Measurements from ENCODE around the gene FBXW2.

The FBXW2 gene

DNA sequence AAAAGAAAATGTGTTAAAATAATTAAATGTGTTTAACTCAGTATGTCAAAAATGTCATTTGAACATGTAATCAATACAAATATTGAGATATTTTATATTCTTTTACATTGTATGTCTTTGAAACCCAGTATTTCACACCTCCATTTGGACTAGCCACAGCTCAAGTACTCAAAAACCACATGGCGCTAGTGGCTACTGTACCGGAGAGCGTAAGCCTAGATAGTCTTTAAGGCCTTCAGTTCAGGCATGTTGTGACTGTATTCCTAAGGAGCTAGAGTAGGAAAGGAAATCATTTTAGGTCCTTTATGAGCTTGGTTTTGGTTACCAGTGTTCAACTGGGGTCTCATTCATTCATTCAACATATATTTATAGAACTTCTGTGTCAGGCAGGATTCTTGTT is 12.8 kb downstream of the FBXW2 start:
- Histone ChIP-seq H3K4me1 (ENCODE audit: insufficient read depth, insufficient read length) (no peaks in the 10 kb centered on the region), H3K9ac (ENCODE audit: insufficient read length, low read depth) (no peak overlapping the region), H3K4me3 (ENCODE audit: insufficient read length, low read depth) (no peak overlapping the region), H3K36me3 (ENCODE audit: insufficient read depth, insufficient read length, low read length) (peaks cover 64% of the 10 kb centered on the region), H3K9me3 (ENCODE audit: insufficient read depth, low read length) (no peaks in the 10 kb centered on the region), H3K27me3 (ENCODE audit: insufficient read depth, insufficient read length) (no peaks in the 10 kb centered on the region)
- no peak for TF ChIP-seq ZNF274 (IDR thresholded peaks at IDR 0.05; ENCODE audit: low read depth, low read length)
- no peak for TF ChIP-seq SUZ12 (IDR thresholded peaks at IDR 0.05; ENCODE audit: extremely low read depth, insufficient read depth, insufficient read length)
- no peak for TF ChIP-seq YY1 (IDR thresholded peaks at IDR 0.05; ENCODE audit: insufficient read depth, insufficient read length)
- no peak for DNase-seq (ENCODE audit: low read depth, low spot score)

- no peak overlapping the region for H3K4me3 ChIP-seq (ENCODE audit: insufficient read length, low read depth)
- peaks cover 74% of the 10 kb centered on the region for H3K36me3 ChIP-seq (ENCODE audit: insufficient read depth, insufficient read length, low read length)
- no peak overlapping the region for H3K9ac ChIP-seq (ENCODE audit: insufficient read length, low read depth)
- DNase-seq (ENCODE audit: low read depth, low spot score): no peak
- TF ChIP-seq ZNF274 (IDR thresholded peaks at IDR 0.05; ENCODE audit: low read depth, low read length): no peak
- no peak for TF ChIP-seq SUZ12 (IDR thresholded peaks at IDR 0.05; ENCODE audit: extremely low read depth, insufficient read depth, insufficient read length)
- TF ChIP-seq YY1 (IDR thresholded peaks at IDR 0.05; ENCODE audit: insufficient read depth, insufficient read length): no peak
- H3K9me3 ChIP-seq (ENCODE audit: insufficient read depth, low read length): no peaks in the 10 kb centered on the region
- H3K4me1 ChIP-seq (ENCODE audit: insufficient read depth, insufficient read length): no peaks in the 10 kb centered on the region
- H3K27me3 ChIP-seq (ENCODE audit: insufficient read depth, insufficient read length): no peaks in the 10 kb centered on the region
Measured at GRCh38 chr9:120779227-120779626, 14.0 kb downstream of the FBXW2 start.

DNA sequence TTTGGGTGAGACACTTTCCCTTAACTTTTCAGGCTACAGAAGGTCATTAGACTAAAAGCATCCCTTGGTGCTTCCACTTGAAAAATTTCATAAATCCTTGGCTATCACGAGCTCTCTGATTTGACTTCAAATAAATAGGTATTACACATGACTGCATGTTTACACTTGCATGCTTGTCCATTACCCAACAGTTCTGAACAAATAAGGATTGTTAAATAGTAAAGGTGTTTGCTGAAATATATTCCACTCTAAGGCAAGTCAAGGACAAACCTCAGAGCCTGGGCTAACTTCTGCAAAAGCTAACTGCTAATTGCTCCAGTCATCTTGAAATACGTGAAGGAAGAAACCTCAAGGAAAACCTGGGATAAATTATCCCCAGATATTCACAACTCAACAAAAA is 14.5 kb downstream of the FBXW2 start:
- Histone ChIP-seq H3K4me1 (ENCODE audit: insufficient read depth, insufficient read length) (no peaks in the 10 kb centered on the region), H3K27me3 (ENCODE audit: insufficient read depth, insufficient read length) (no peaks in the 10 kb centered on the region), H3K36me3 (ENCODE audit: insufficient read depth, insufficient read length, low read length) (peaks cover 70% of the 10 kb centered on the region), H3K9me3 (ENCODE audit: insufficient read depth, low read length) (no peaks in the 10 kb centered on the region), H3K4me3 (ENCODE audit: insufficient read length, low read depth) (no peak overlapping the region), H3K9ac (ENCODE audit: insufficient read length, low read depth) (no peak overlapping the region)
- no peak for DNase-seq (ENCODE audit: low read depth, low spot score)
- TF ChIP-seq SUZ12 (IDR thresholded peaks at IDR 0.05; ENCODE audit: extremely low read depth, insufficient read depth, insufficient read length) (no peak), YY1 (IDR thresholded peaks at IDR 0.05; ENCODE audit: insufficient read depth, insufficient read length) (no peak), ZNF274 (IDR thresholded peaks at IDR 0.05; ENCODE audit: low read depth, low read length) (no peak)

DNA sequence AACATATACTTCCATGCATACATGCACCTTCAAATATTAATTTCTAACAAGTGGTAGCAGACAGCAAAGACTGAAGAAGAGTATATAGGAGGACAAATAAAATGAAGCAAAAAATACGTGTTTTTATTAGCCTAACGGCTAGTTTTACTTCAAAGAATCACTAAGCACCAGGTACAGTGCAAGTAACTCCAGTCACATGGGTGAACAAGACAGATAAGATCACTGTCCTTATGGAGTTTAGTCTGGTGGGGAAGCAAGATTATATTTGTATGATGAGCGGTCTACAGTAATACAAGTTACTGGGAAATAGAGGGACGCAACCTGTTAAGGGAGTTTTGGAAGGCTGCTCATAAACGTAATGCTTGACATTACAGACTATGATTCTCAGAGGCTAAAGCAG is 16.0 kb downstream of the FBXW2 start:
- no peak for DNase-seq (ENCODE audit: low read depth, low spot score)
- H3K9ac ChIP-seq (ENCODE audit: insufficient read length, low read depth): no peak overlapping the region
- H3K4me3 ChIP-seq (ENCODE audit: insufficient read length, low read depth): no peak overlapping the region
- no peaks in the 10 kb centered on the region for H3K27me3 ChIP-seq (ENCODE audit: insufficient read depth, insufficient read length)
- H3K9me3 ChIP-seq (ENCODE audit: insufficient read depth, low read length): no peaks in the 10 kb centered on the region
- H3K4me1 ChIP-seq (ENCODE audit: insufficient read depth, insufficient read length): no peaks in the 10 kb centered on the region
- TF ChIP-seq YY1 (IDR thresholded peaks at IDR 0.05; ENCODE audit: insufficient read depth, insufficient read length) (no peak), SUZ12 (IDR thresholded peaks at IDR 0.05; ENCODE audit: extremely low read depth, insufficient read depth, insufficient read length) (no peak), ZNF274 (IDR thresholded peaks at IDR 0.05; ENCODE audit: low read depth, low read length) (no peak)
- H3K36me3 ChIP-seq (ENCODE audit: insufficient read depth, insufficient read length, low read length): peaks cover 71% of the 10 kb centered on the region

- Histone ChIP-seq H3K4me3 (ENCODE audit: insufficient read length, low read depth) (no peak overlapping the region), H3K9me3 (ENCODE audit: insufficient read depth, low read length) (no peaks in the 10 kb centered on the region), H3K4me1 (ENCODE audit: insufficient read depth, insufficient read length) (no peaks in the 10 kb centered on the region), H3K27me3 (ENCODE audit: insufficient read depth, insufficient read length) (no peaks in the 10 kb centered on the region), H3K9ac (ENCODE audit: insufficient read length, low read depth) (no peak overlapping the region), H3K36me3 (ENCODE audit: insufficient read depth, insufficient read length, low read length) (peaks cover 75% of the 10 kb centered on the region)
- TF ChIP-seq ZNF274 (IDR thresholded peaks at IDR 0.05; ENCODE audit: low read depth, low read length): no peak
- no peak for TF ChIP-seq YY1 (IDR thresholded peaks at IDR 0.05; ENCODE audit: insufficient read depth, insufficient read length)
- TF ChIP-seq SUZ12 (IDR thresholded peaks at IDR 0.05; ENCODE audit: extremely low read depth, insufficient read depth, insufficient read length): no peak
- DNase-seq (ENCODE audit: low read depth, low spot score): no peak
Measured at GRCh38 chr9:120776788-120777187, 16.4 kb downstream of the FBXW2 start.

GRCh38 chr9:120775859-120776258 is 17.4 kb downstream of the FBXW2 start:
- Histone ChIP-seq H3K27me3 (ENCODE audit: insufficient read depth, insufficient read length) (no peaks in the 10 kb centered on the region), H3K4me3 (ENCODE audit: insufficient read length, low read depth) (no peak overlapping the region), H3K36me3 (ENCODE audit: insufficient read depth, insufficient read length, low read length) (peaks cover 84% of the 10 kb centered on the region), H3K4me1 (ENCODE audit: insufficient read depth, insufficient read length) (no peaks in the 10 kb centered on the region), H3K9me3 (ENCODE audit: insufficient read depth, low read length) (no peaks in the 10 kb centered on the region), H3K9ac (ENCODE audit: insufficient read length, low read depth) (no peak overlapping the region)
- TF ChIP-seq YY1 (IDR thresholded peaks at IDR 0.05; ENCODE audit: insufficient read depth, insufficient read length) (no peak), SUZ12 (IDR thresholded peaks at IDR 0.05; ENCODE audit: extremely low read depth, insufficient read depth, insufficient read length) (no peak), ZNF274 (IDR thresholded peaks at IDR 0.05; ENCODE audit: low read depth, low read length) (no peak)
- DNase-seq (ENCODE audit: low read depth, low spot score): no peak

GRCh38 chr9:120774719-120775118 is 18.5 kb downstream of the FBXW2 start:
- Histone ChIP-seq H3K27me3 (ENCODE audit: insufficient read depth, insufficient read length) (no peaks in the 10 kb centered on the region), H3K4me3 (ENCODE audit: insufficient read length, low read depth) (no peak overlapping the region), H3K9me3 (ENCODE audit: insufficient read depth, low read length) (no peaks in the 10 kb centered on the region), H3K9ac (ENCODE audit: insufficient read length, low read depth) (no peak overlapping the region), H3K4me1 (ENCODE audit: insufficient read depth, insufficient read length) (no peaks in the 10 kb centered on the region), H3K36me3 (ENCODE audit: insufficient read depth, insufficient read length, low read length) (peaks cover 84% of the 10 kb centered on the region)
- TF ChIP-seq SUZ12 (IDR thresholded peaks at IDR 0.05; ENCODE audit: extremely low read depth, insufficient read depth, insufficient read length) (no peak), ZNF274 (IDR thresholded peaks at IDR 0.05; ENCODE audit: low read depth, low read length) (no peak), YY1 (IDR thresholded peaks at IDR 0.05; ENCODE audit: insufficient read depth, insufficient read length) (no peak)
- no peak for DNase-seq (ENCODE audit: low read depth, low spot score)
